ENCODE results near the gene HES5.

Gene HES5

GRCh38 chr1:2532485-2533160 lies 2.6 kb upstream of the HES5 start:
- Histone ChIP-seq H3K9me3 (ENCODE audit: control insufficient read depth in 5 of 5, low read length in 5 of 5) (no peaks in the 10 kb centered on the region), H3K27ac (ENCODE audit: low read depth, low read length) (no peak overlapping the region), H3K27me3 (ENCODE audit: control insufficient read depth in 5 of 5, insufficient read depth in 4 of 5, low read length in 5 of 5) (peaks cover 27 to 61% (median 48%) of the 10 kb centered on the region in 5 donors), H3K9ac (ENCODE audit: low read length in 5 of 5) (no peak overlapping the region), H3K36me3 (ENCODE audit: control insufficient read depth in 5 of 5, insufficient read depth in 5 of 5, low read length in 5 of 5) (no peaks in the 10 kb centered on the region), H3K4me3 (ENCODE audit: low read depth in 1 of 5, low read length in 5 of 5) (no peak overlapping the region), H3K4me1 (ENCODE audit: control insufficient read depth in 5 of 5, insufficient read depth in 5 of 5, low read length in 5 of 5) (peaks cover 0 to 45% (median 28%) of the 10 kb centered on the region in 5 donors)

DNA sequence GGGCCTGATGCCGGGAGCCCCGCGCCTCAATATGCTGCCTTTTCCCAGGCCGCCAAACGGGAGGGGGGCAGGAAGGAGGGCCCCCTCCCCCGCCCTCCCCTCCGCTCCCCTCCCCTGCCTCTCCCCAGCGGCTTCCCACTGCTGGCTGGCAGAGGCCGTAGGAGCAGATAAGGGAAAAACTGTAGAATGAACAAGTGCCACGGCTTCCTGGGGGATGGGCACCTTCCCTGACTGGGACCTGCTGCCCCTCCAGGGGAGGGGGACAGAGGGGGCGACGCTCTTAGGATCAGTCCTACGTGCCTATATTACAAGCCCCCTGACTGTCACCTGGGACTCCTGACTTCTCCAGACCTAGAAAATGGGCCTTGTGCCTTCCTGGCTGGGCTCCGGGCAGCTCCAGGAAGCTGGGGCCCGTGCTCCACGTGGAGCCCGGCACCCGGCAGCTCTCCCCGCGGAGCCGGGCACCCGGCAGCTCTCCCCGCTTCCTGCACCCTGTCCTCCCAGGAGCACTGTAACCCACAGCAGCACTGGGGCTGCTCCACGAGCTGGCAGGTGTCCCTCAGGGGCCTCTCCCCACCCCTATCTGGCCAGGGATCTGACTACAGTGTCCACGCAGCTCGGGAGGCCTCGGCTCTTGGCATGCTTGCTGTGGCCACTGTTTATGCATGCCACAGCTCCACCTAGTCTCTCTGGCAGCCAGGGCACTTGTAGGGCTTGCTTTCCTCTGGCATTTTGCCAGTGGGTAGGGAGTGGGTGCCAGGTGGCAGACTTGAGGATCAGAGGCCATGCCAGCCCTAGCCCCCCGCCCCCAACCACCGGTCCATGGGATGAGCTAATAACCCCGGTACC lies 674 bp upstream of the HES5 start:
- H3K9me3 ChIP-seq (ENCODE audit: control insufficient read depth in 5 of 5, low read length in 5 of 5): no peaks in the 10 kb centered on the region
- peaks cover 6 to 59% (median 40%) of the 10 kb centered on the region in 5 donors for H3K4me1 ChIP-seq (ENCODE audit: control insufficient read depth in 5 of 5, insufficient read depth in 5 of 5, low read length in 5 of 5)
- H3K27me3 ChIP-seq (ENCODE audit: control insufficient read depth in 5 of 5, insufficient read depth in 4 of 5, low read length in 5 of 5): peaks cover 23 to 48% (median 38%) of the 10 kb centered on the region in 5 donors
- H3K4me3 ChIP-seq (ENCODE audit: low read depth in 1 of 5, low read length in 5 of 5): peak overlapping the region in 1 of 5 donors; percentile 42
- H3K9ac ChIP-seq (ENCODE audit: low read length in 5 of 5): peak overlapping the region in 1 of 5 donors; percentile 20
- H3K27ac ChIP-seq (ENCODE audit: low read depth, low read length): no peak overlapping the region
- no peaks in the 10 kb centered on the region for H3K36me3 ChIP-seq (ENCODE audit: control insufficient read depth in 5 of 5, insufficient read depth in 5 of 5, low read length in 5 of 5)

DNA sequence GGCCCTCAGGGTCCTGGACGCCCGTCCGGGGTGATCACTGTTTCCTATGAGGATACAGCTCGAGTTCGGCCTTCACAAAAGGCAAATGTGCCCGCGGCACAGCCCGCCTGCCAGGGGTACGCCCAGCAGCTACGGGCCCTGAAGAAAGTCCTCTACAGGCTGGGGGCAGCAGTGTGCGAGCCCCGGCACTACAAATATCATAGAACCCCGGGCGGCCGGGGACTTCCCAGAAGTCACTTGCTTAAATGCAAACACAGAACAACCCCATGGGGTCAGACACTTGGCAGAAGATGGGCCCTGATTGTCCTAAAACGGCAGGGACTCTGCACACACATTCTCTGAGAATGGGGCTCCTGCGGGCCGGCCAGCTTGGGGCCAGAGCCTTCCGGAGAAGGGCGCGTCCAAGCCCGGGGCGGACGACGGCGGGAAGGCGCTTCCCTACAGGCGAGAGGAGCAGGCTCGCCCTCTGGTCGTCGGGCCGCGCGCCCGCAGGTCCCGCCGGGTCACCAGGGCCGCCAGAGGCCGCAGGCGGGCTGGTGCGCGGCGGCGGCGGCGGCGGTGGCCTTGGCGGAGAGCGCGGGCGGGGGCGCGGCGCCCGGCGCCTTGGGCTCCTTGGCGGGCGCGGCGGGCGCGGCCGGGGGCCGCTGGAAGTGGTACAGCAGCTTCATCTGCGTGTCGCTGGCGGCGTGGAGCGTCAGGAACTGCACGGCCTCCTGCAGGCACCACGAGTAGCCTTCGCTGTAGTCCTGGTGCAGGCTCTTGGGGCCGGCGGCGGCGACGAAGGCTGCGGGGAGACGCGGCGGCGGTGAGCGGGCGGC lies 888 bp downstream of the HES5 start:
- H3K27me3 ChIP-seq (ENCODE audit: control insufficient read depth in 5 of 5, insufficient read depth in 4 of 5, low read length in 5 of 5): peaks cover 15 to 33% (median 32%) of the 10 kb centered on the region in 5 donors
- no peaks in the 10 kb centered on the region for H3K9me3 ChIP-seq (ENCODE audit: control insufficient read depth in 5 of 5, low read length in 5 of 5)
- no peak overlapping the region for H3K27ac ChIP-seq (ENCODE audit: low read depth, low read length)
- peak overlapping the region in 3 of 5 donors; percentile 26 to 56 (median 36) for H3K4me3 ChIP-seq (ENCODE audit: low read depth in 1 of 5, low read length in 5 of 5)
- peaks cover 19 to 65% (median 55%) of the 10 kb centered on the region in 5 donors for H3K4me1 ChIP-seq (ENCODE audit: control insufficient read depth in 5 of 5, insufficient read depth in 5 of 5, low read length in 5 of 5)
- H3K9ac ChIP-seq (ENCODE audit: low read length in 5 of 5): peak overlapping the region in 1 of 5 donors; percentile 19
- H3K36me3 ChIP-seq (ENCODE audit: control insufficient read depth in 5 of 5, insufficient read depth in 5 of 5, low read length in 5 of 5): no peaks in the 10 kb centered on the region

- no peaks in the 10 kb centered on the region for H3K36me3 ChIP-seq (ENCODE audit: control insufficient read depth in 5 of 5, insufficient read depth in 5 of 5, low read length in 5 of 5)
- peak overlapping the region in 1 of 5 donors; percentile 26 for H3K4me3 ChIP-seq (ENCODE audit: low read depth in 1 of 5, low read length in 5 of 5)
- no peaks in the 10 kb centered on the region for H3K9me3 ChIP-seq (ENCODE audit: control insufficient read depth in 5 of 5, low read length in 5 of 5)
- H3K4me1 ChIP-seq (ENCODE audit: control insufficient read depth in 5 of 5, insufficient read depth in 5 of 5, low read length in 5 of 5): peaks cover 19 to 71% (median 58%) of the 10 kb centered on the region in 5 donors
- peaks cover 15 to 30% (median 29%) of the 10 kb centered on the region in 5 donors for H3K27me3 ChIP-seq (ENCODE audit: control insufficient read depth in 5 of 5, insufficient read depth in 4 of 5, low read length in 5 of 5)
- no peak overlapping the region for H3K27ac ChIP-seq (ENCODE audit: low read depth, low read length)
- H3K9ac ChIP-seq (ENCODE audit: low read length in 5 of 5): peak overlapping the region in 1 of 5 donors; percentile 19
Observed at GRCh38 chr1:2528611-2528965, 1.5 kb downstream of the HES5 start.

DNA sequence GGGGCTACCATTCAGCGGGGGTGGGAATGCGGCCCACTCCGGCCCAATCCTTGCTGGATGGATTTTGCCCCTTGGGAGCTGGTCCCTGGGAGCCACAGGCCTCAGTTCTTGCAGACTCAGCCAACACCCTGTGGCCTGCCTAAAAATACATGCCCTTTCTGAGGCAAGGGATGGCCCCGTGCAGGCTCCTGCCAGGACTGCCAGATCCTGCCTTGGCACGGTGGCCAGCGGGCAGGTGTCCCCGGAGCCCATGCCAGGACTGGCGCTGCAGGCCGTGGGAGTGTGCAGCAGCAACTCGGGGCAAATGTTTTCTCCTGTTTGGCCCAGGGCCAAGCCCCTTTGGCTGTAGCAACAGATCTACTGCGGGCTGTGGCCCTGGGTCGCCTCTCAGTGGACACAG lies 2.0 kb downstream of the HES5 start:
- Histone ChIP-seq H3K9me3 (ENCODE audit: control insufficient read depth in 5 of 5, low read length in 5 of 5) (no peaks in the 10 kb centered on the region), H3K36me3 (ENCODE audit: control insufficient read depth in 5 of 5, insufficient read depth in 5 of 5, low read length in 5 of 5) (no peaks in the 10 kb centered on the region), H3K9ac (ENCODE audit: low read length in 5 of 5) (no peak overlapping the region), H3K27ac (ENCODE audit: low read depth, low read length) (no peak overlapping the region), H3K4me1 (ENCODE audit: control insufficient read depth in 5 of 5, insufficient read depth in 5 of 5, low read length in 5 of 5) (peaks cover 19 to 73% (median 62%) of the 10 kb centered on the region in 5 donors), H3K27me3 (ENCODE audit: control insufficient read depth in 5 of 5, insufficient read depth in 4 of 5, low read length in 5 of 5) (peaks cover 15 to 26% (median 25%) of the 10 kb centered on the region in 5 donors), H3K4me3 (ENCODE audit: low read depth in 1 of 5, low read length in 5 of 5) (no peak overlapping the region)

DNA sequence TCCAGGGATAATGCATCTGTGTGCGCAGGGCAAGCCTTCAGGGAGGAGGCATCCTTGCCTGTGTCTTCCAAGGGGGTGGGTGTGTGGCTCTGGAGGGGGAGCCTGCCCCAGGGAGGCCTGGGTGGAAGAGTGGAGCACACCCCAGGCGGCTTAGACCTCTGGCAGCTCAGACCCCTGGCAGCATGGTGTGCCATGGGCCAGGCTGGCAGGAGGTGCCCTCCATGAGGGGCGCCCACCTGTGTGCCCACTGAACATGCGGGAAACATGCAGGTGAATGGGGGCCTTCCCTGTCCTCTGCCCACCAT lies 2.6 kb downstream of the HES5 start:
- Histone ChIP-seq H3K9ac (ENCODE audit: low read length in 5 of 5) (no peak overlapping the region), H3K27me3 (ENCODE audit: control insufficient read depth in 5 of 5, insufficient read depth in 4 of 5, low read length in 5 of 5) (peaks cover 15 to 23% (median 22%) of the 10 kb centered on the region in 5 donors), H3K4me3 (ENCODE audit: low read depth in 1 of 5, low read length in 5 of 5) (no peak overlapping the region), H3K4me1 (ENCODE audit: control insufficient read depth in 5 of 5, insufficient read depth in 5 of 5, low read length in 5 of 5) (peaks cover 19 to 73% (median 62%) of the 10 kb centered on the region in 5 donors), H3K36me3 (ENCODE audit: control insufficient read depth in 5 of 5, insufficient read depth in 5 of 5, low read length in 5 of 5) (peaks cover 0 to 4% (median 3%) of the 10 kb centered on the region in 5 donors), H3K9me3 (ENCODE audit: control insufficient read depth in 5 of 5, low read length in 5 of 5) (no peaks in the 10 kb centered on the region), H3K27ac (ENCODE audit: low read depth, low read length) (no peak overlapping the region)

GRCh38 chr1:2526824-2527555 lies 3.1 kb downstream of the HES5 start:
- H3K27ac ChIP-seq (ENCODE audit: low read depth, low read length): peak overlapping the region; percentile 54
- peaks cover 0 to 4% (median 3%) of the 10 kb centered on the region in 5 donors for H3K36me3 ChIP-seq (ENCODE audit: control insufficient read depth in 5 of 5, insufficient read depth in 5 of 5, low read length in 5 of 5)
- H3K27me3 ChIP-seq (ENCODE audit: control insufficient read depth in 5 of 5, insufficient read depth in 4 of 5, low read length in 5 of 5): peaks cover 11 to 18% (median 18%) of the 10 kb centered on the region in 5 donors
- H3K4me1 ChIP-seq (ENCODE audit: control insufficient read depth in 5 of 5, insufficient read depth in 5 of 5, low read length in 5 of 5): peaks cover 19 to 73% (median 62%) of the 10 kb centered on the region in 5 donors
- H3K9me3 ChIP-seq (ENCODE audit: control insufficient read depth in 5 of 5, low read length in 5 of 5): no peaks in the 10 kb centered on the region
- H3K9ac ChIP-seq (ENCODE audit: low read length in 5 of 5): peak overlapping the region in 3 of 5 donors; percentile 38 to 41 (median 39)
- peak overlapping the region in 4 of 5 donors; percentile 35 to 85 (median 54) for H3K4me3 ChIP-seq (ENCODE audit: low read depth in 1 of 5, low read length in 5 of 5)

DNA sequence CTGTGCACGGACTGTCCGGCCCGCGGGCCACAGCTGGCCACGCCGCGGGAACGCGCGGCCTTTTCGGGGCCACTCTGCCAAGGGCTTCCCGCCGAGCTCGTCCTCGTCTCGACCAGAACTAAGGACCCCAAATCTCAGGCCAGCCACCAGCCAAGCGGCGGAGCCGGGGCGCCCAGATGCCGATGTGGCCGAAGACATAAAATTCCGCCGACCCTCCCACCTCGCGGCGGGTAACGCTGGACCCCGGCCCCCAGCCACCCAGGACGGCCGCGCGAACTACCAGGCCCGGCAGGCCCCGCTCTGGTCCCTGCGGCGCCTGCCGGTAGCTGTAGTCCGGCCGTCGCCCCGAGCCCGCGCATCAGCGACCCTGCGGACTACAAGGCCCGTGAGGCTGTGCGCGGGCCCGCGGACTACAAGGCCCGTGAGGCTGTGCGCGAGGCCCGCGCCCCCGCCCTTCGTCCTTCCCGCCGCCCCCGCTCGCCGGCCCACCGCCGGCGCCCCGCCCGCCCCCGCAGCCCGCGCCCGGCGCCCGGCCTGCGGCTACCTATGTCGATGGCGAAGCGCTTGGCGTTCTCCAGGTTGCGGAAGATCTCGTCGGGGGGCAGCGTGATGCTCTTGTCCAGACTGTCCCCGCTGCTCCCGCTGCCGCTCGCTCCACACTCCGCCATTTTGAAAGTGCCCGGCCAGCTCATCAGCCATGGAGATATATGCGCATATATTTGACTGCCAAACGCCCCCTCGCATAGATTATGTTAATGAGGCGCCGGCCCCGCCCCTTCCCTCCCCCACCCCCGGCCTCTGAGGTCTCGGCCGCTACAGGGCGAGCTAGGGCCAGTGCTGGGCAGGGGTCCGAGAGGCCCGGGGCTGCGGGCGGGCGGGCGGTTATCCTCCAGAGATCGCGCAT lies 3.9 kb downstream of the HES5 start, which contains the start of gene PANK4:
Gene PANK4 (minus strand): TSS at position 677 of the 904 bp plus-strand sequence. CDS start 9 bp downstream, at position 668.
- Histone ChIP-seq H3K4me1 (ENCODE audit: control insufficient read depth in 5 of 5, insufficient read depth in 5 of 5, low read length in 5 of 5) (peaks cover 19 to 70% (median 62%) of the 10 kb centered on the region in 5 donors), H3K27me3 (ENCODE audit: control insufficient read depth in 5 of 5, insufficient read depth in 4 of 5, low read length in 5 of 5) (peaks cover 6 to 10% (median 9%) of the 10 kb centered on the region in 5 donors), H3K9ac (ENCODE audit: low read length in 5 of 5) (peak within 1 kb of the TSS; percentile 89 to 98 (median 95)), H3K36me3 (ENCODE audit: control insufficient read depth in 5 of 5, insufficient read depth in 5 of 5, low read length in 5 of 5) (peaks cover 0 to 12% (median 7%) of the 10 kb centered on the region in 5 donors), H3K9me3 (ENCODE audit: control insufficient read depth in 5 of 5, low read length in 5 of 5) (no peaks in the 10 kb centered on the region), H3K4me3 (ENCODE audit: low read depth in 1 of 5, low read length in 5 of 5) (peak within 1 kb of the TSS; percentile 59 to 89 (median 83)), H3K27ac (ENCODE audit: low read depth, low read length) (peak within 1 kb of the TSS; percentile 54)
